Measurements from ENCODE around the gene PPFIA3. TPM values are rescaled to one million over a fixed set of nuclear protein-coding genes. Genes with fewer than 3 reads are reported as not detected.

The PPFIA3 gene
- total RNA-seq: 2.8 TPM in 2 replicates

DNA sequence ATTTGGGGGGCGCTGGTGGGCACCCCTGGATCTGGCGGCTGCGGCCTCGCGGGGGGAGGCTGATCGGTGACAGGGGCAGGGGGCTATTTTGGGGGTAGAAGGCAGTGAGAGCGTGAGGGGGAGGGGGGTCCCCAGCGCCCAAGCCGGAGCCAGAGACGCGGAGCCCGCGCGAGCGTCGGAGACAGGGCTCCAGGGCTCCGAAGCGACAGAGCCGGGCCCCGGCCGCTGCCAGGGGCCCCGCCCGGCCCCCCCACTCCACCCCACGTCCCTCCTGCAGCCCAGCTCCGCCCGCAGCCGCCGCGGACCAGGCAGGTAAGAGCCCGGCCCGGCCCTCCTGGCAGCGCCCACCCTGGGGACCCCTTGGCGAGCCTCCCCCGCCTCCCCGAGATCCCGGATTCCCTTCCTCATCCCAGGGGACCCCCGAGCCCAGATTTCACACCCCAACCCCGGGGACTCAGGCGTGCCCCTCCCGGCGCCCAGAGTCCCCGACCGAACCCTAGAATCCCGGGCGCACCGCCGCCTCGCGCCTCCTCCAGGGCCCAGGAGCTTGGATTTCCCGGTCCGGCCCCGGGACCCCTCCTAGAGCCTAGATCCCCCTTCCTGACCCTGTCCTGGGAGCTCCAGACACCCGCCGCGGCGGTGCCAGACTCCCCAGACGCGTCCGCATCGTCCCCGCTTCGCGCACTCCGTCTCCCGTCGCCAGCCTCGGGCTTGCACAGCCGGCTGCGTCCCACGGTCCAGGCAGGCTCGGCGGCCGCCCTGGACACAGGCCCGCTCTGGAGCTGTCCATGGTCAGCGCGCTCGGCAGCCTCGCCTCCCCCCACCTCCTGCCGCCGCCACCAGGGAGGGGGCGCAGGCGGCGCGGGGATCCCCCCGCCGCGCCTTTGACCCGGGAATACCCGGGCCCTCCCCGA lies at the start of gene PPFIA3:
TSS of gene PPFIA3 (plus strand) at position 134 of the 914 bp plus-strand sequence. CDS start 8,330 bp downstream, outside the sequence.

DNA sequence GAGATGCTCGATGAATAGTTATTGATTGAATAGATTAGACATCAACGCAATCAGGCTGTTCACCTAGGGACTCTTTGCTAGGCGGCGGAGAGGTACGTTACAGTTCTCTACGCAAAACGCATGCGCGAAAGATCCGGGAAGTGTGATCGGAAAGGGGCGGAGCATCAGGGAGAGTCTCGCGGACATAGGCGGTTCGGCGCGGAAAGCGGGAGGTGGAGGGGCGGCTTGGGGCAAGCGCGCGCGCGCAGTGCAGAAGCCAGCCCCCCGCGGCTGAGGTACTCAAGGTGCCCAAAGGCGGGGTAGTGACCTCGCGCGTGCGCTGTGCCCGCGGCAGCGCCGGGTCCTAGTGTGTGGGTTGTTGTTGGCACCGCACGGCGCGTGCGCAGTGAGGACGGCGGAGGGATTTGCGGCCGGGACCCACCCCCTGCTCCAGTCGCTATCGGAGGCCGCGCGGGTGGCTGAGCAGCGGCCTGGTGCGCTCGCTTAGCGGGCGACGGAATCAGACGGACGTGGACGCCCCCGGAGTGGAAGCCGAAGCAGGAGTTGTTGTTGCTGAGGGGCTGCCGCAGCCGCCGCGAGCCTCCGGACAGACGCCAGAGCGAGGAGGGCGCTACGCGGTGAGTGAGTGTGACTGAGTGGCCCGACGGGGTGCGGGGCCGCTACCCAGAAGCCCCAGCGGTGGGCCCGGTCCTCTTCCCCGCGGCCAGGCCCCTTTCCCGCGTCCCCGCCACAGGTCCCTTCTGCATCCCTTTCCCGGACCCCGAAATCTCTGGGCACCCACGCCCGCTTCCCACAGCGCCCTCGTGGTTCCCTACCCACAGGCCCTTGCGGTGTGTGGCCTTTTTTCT lies 34.1 kb upstream of the PPFIA3 start, which contains the start of gene SNRNP70:
TSS of gene SNRNP70 (plus strand) at position 432 of the 848 bp plus-strand sequence. CDS start 964 bp downstream, outside the sequence.

DNA sequence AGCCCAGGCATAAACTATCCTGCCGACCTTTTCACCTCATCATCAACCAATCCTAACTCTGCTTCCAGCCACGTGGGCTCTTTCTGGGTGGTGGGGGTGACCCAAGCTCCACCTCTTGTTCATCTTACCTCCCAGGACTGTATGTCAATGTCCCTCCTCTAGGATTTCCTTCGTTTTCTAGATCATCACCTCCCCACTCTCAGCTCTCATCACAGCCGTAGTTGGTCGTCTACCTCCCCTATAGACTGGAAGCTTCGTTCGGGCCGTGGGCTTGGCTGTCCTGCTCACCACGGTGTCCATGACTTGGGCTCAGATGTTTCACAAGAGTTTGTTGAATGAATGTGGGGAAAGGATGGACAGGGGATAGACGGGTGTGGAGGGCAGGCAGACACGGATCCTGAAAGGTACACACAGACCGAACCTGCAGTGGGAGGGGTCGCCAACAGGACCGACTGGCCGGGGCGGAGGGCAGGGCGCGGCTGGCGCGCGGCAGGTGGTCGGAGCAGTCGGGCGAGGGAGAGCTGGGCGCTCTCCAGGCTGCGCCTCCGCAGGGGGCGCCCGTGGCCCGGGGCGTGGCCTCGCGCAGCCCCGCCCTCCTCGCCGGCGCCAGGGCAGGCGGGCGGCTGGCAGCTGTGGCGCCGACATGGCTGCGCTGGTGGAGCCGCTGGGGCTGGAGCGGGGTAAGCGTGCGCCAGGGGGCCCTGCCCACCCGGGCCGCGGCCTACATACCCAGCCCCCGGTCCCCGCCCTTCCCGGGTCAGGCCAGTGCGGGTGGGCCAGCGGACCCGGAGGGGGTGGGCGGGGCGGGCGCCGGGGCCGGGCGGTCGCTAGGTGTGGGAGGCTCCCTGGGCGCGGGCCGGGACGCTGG lies 5.3 kb upstream of the PPFIA3 start, which contains the start of gene LIN7B:
TSS of gene LIN7B (plus strand) at position 609 of the 868 bp plus-strand sequence. CDS start at position 644, 35 bp downstream.

DNA sequence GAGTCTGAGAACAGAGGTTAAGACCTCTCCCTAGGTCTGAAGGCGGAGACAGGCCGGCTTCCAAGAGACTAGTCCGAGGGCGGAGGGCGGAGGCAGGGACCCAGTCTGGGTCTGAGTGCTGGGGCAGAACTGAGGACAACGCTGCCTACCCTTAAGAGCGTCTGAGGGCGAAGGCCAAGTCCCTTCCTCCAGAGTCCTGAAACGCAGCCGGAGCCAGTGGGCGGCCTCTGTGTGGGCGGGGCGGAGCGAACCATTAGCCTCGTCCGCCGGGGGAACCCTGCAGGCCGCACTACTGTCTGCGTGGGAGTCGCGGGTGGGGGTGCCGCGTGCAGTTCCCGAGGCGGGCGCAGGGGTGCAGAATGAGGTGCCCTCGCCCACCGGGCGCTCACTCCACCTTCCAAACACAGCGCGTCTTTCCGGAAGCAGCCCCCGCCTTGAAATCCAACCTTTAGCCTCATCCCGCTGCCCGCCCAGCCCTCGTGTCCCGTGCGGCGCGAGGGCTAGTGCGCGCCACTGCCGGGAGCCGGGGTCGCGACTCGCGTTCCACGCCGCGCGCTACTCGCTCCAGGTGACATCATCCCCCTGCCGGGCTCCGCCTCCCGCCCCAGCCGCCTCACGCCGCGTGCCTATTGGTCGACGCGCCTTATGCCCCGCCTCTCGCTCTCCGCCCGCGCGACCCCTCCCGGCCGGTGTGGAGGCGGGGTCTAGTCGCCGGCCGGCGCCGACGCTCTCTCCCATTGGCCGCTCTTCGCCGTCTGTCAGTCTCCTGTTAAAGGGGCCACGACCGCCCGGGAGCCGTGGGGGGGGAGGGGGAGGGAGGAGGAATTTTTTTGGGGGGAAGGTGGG lies 556 bp upstream of the PPFIA3 start, which contains the start of gene C19orf73:
TSS of gene C19orf73 (minus strand) at position 579 of the 846 bp plus-strand sequence. CDS start at position 458, 121 bp downstream.

DNA sequence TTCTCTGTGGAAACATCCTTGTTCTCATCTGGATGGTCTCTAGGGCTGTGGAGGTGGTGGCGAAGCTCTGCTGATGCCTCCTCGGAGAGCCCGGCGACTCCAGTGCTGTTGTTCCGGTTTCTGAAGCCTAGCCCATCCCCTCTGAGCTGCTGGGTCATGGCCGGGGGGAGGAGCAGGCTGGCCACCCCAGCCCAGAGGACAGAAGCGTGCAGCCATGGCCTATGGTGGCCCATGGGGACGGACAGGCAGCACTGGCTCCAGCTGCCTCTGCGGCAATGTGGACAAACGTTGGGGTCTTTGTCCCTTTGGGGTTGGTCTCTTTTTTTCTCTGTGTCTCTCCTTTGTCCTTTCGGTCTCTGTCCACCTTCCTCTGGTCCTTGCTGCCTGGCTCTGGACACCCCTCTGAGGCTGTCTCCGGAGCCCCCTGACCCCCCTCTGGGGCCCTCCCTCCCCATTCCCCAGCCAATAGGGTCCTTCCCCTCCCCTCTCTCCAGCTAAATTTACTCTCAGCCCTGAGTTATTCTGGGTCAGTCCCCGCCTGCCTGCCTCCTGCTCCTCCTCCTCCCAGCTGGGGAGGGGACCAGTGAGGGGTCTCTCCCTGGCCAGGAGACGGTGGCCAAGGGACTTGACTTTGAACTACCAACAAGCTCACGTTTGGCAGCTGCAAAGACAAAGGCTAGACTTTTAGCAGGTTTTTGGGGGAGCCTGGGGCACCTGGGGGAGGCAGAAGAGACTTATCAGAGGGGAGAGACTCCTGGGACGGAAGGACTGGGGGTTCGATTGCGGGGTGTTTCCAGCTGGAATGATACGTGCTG lies 35.9 kb downstream of the PPFIA3 start, which contains the start of gene HRC:
TSS of gene HRC (minus strand) at position 392 of the 815 bp plus-strand sequence. CDS start at position 233, 159 bp downstream.

DNA sequence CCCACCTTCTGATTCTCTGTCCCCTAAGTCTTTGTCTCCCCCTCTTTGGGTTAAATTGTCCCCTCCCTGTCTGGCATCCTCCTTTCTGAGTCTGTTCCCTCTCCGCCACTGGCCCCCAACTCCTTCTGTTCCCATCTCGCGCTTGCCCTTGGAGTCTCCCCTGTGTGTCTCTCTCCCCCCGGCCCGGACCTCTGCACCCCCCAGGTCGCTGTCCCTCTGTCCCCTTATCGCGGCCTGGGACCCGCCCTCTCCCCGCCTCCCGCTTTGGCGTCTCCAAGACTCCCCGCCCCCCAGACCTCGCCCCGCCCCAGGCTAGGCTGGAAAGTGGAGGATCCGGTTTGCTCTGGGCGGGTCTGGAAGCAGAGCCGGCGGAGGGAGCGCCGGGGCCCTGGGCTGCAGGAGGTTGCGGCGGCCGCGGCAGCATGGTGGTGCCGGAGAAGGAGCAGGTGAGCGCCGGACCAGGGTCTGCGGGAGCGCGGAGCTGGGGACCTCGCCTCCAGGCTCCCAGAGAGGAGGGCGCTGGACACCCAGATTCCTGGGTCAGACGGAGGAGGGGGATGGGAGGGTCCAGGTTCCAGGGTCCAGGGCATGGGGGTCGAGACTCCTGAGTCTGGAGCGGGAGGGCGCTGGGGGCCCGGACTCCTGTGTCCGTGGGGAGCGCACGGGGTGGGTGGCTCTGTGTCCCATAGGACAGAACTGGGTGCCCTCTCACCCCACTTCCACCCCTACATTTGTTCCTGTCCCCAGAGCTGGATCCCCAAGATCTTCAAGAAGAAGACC lies 38.3 kb downstream of the PPFIA3 start, which contains the start of gene TRPM4:
TSS of gene TRPM4 (plus strand) at position 348 of the 780 bp plus-strand sequence. CDS start at position 423, 75 bp downstream.

Other genes with a start within 250 kb of the PPFIA3 start
- gene PPP1R15A, start 247.1 kb upstream of the PPFIA3 start, total RNA-seq: 46.6 and 66.4 TPM in 2 replicates
- gene TULP2, start 220.8 kb upstream of the PPFIA3 start, total RNA-seq: 0.09 TPM in 1 of 2 replicates, not detected in the other
- gene NUCB1, start 219.2 kb upstream of the PPFIA3 start, total RNA-seq: 322 and 497 TPM in 2 replicates
- 0.68 TPM in 1 of 2 replicates, not detected in the other for gene DHDH, start 185.8 kb upstream of the PPFIA3 start, total RNA-seq
- gene BAX, start 164.7 kb upstream of the PPFIA3 start, total RNA-seq: 74.8 and 110 TPM in 2 replicates
- 6,635 and 8,342 TPM in 2 replicates for gene FTL, start 154.2 kb upstream of the PPFIA3 start, total RNA-seq
- gene GYS1, start 126.2 kb upstream of the PPFIA3 start, total RNA-seq: 39.2 and 79.2 TPM in 2 replicates
- 100 and 106 TPM in 2 replicates for gene RUVBL2, start 125.7 kb upstream of the PPFIA3 start, total RNA-seq
- not detected in 2 replicates for gene LHB, start 102.5 kb upstream of the PPFIA3 start, total RNA-seq
- not detected in 2 replicates for gene CGB3, start 95.2 kb upstream of the PPFIA3 start, total RNA-seq
- not detected in 2 replicates for gene CGB2, start 87.7 kb upstream of the PPFIA3 start, total RNA-seq
- not detected in 2 replicates for gene CGB1, start 82.6 kb upstream of the PPFIA3 start, total RNA-seq
- not detected in 2 replicates for gene CGB5, start 75.7 kb upstream of the PPFIA3 start, total RNA-seq
- not detected in 2 replicates for gene CGB8, start 70.4 kb upstream of the PPFIA3 start, total RNA-seq
- 0.35 TPM in 1 of 2 replicates, not detected in the other for gene CGB7, start 61.8 kb upstream of the PPFIA3 start, total RNA-seq
- 1.1 TPM in 1 of 2 replicates, not detected in the other for gene NTF4, start 54.7 kb upstream of the PPFIA3 start, total RNA-seq
- gene KCNA7, start 46.8 kb upstream of the PPFIA3 start, total RNA-seq: not detected in 2 replicates
- 109 and 117 TPM in 2 replicates for gene SNRNP70, start 34.1 kb upstream of the PPFIA3 start, total RNA-seq
- gene LIN7B, start 5.2 kb upstream of the PPFIA3 start, total RNA-seq: 9.8 and 12.3 TPM in 2 replicates
- gene C19orf73, start 401 bp upstream of the PPFIA3 start, total RNA-seq: 3.2 and 12.3 TPM in 2 replicates
- gene HRC, start 35.9 kb downstream of the PPFIA3 start, total RNA-seq: 1.2 and 3.2 TPM in 2 replicates
- 15.2 and 27.5 TPM in 2 replicates for gene TRPM4, start 38.2 kb downstream of the PPFIA3 start, total RNA-seq
- gene SLC6A16, start 205.6 kb downstream of the PPFIA3 start, total RNA-seq: 0.51 TPM in 1 of 2 replicates, not detected in the other
- not detected in 2 replicates for gene CD37, start 215.9 kb downstream of the PPFIA3 start, total RNA-seq
- 33.3 and 35.7 TPM in 2 replicates for gene TEAD2, start 242.9 kb downstream of the PPFIA3 start, total RNA-seq
- 0.70 TPM in 1 of 2 replicates, not detected in the other for gene DKKL1, start 244.3 kb downstream of the PPFIA3 start, total RNA-seq

All from pericardium fibroblast (primary cell).